HepG2 (cell line): ENCODE results near the gene CNTNAP1. TPM values are rescaled to one million over a fixed set of nuclear protein-coding genes. Genes with fewer than 3 reads are reported as not detected.
A peak's percentile ranks its signal among the peaks of the same experiment; 100 is the strongest.

Experiments
- BHLHE40 ChIP-seq: IDR thresholded peaks from 2 replicates; pipeline ENCODE4 v1.6.1; 2011; ENCODE audit warnings: low read length, improper control_type of control experiment
- GLI4 ChIP-seq: sonication (generic); formaldehyde crosslinking; IDR thresholded peaks from 2 replicates; pipeline ENCODE4 v1.5.1; 2020; ENCODE audit warnings: missing genetic modification reagents, mild to moderate bottlenecking, moderate library complexity, borderline replicate concordance
- GMEB2 ChIP-seq: IDR thresholded peaks from 2 replicates; pipeline ENCODE4 v1.6.1; 2016; ENCODE audit warnings: missing biosample characterization, missing genetic modification reagents, low read depth
- HNRNPUL1 ChIP-seq: fragments of 200-400 bp; formaldehyde crosslinking; IDR thresholded peaks from 2 replicates; pipeline ENCODE4 v1.6.1; 2017; ENCODE audit warnings: low read depth, mild to moderate bottlenecking, low read length, moderate library complexity
- IKZF4 ChIP-seq: sonication (generic); formaldehyde crosslinking; IDR thresholded peaks from 2 replicates; pipeline ENCODE4 v1.5.1; 2020; ENCODE audit warnings: borderline replicate concordance, mild to moderate bottlenecking, low read depth, missing genetic modification reagents; ENCODE audit errors: not compliant biosample characterization
- NFYC ChIP-seq: IDR thresholded peaks from 2 replicates; pipeline ENCODE4 v1.6.1; 2016; ENCODE audit warnings: missing genetic modification reagents, missing compliant biosample characterization
- SMARCE1 ChIP-seq: fragments of 450-650 bp; IDR thresholded peaks from 2 replicates; pipeline ENCODE4 v1.6.1; 2017; ENCODE audit warnings: borderline replicate concordance
- SP4 ChIP-seq: sonication (generic); formaldehyde crosslinking; IDR thresholded peaks from 2 replicates; pipeline ENCODE4 v1.8.1; 2023; ENCODE audit warnings: mild to moderate bottlenecking, missing genetic modification reagents
- SRSF4 ChIP-seq: fragments of 200-400 bp; formaldehyde crosslinking; IDR thresholded peaks from one replicate; pipeline ENCODE4 v1.6.1; 2018; ENCODE audit warnings: mild to moderate bottlenecking, low read depth, low read length, moderate library complexity; ENCODE audit not compliant: poor library complexity, severe bottlenecking
- ZFP37 ChIP-seq: sonication (generic); formaldehyde crosslinking; IDR thresholded peaks from 2 replicates; pipeline ENCODE4 v1.4.0; 2020; ENCODE audit warnings: missing genetic modification reagents, borderline replicate concordance
- ZNF20 ChIP-seq: sonication (generic); formaldehyde crosslinking; IDR thresholded peaks from 2 replicates; pipeline ENCODE4 v1.4.0; 2020; ENCODE audit warnings: mild to moderate bottlenecking, moderate library complexity, missing genetic modification reagents
- ZNF230 ChIP-seq: sonication (generic); formaldehyde crosslinking; IDR thresholded peaks from 2 replicates; pipeline ENCODE4 v1.4.0; 2020; ENCODE audit warnings: mild to moderate bottlenecking, missing genetic modification reagents
- ZNF737 ChIP-seq: sonication (generic); formaldehyde crosslinking; IDR thresholded peaks from 2 replicates; pipeline ENCODE4 v1.5.0; 2020; ENCODE audit warnings: missing genetic modification reagents, mild to moderate bottlenecking, borderline replicate concordance
- ZNF816 ChIP-seq: sonication (generic); formaldehyde crosslinking; IDR thresholded peaks from 2 replicates; pipeline ENCODE4 v1.8.0; 2022; ENCODE audit warnings: missing genetic modification reagents, mild to moderate bottlenecking, borderline replicate concordance
- ZSCAN25 ChIP-seq: sonication (generic); formaldehyde crosslinking; IDR thresholded peaks from 2 replicates; pipeline ENCODE4 v1.8.0; 2022; ENCODE audit warnings: mild to moderate bottlenecking, missing genetic modification reagents
- polyA plus RNA-seq, 8 experiments: library from polyadenylated mRNA; depleted of rRNA in 3 of 8; stranded (reverse) in 7 of 8; unstranded in 1 of 8; fragments of >200 nt; fragmentation: Illumina TruSeq in 4 of 8; extraction: Trizol in 4 of 8; gene quantifications; 2 replicates each; pipeline versions ENCODE4 v1.2.1 to v1.2.3, GENCODE V29; 2011 to 2016; ENCODE audit warnings: low read depth in 4 of 8, missing spikeins in 1 of 8, mixed read lengths in 1 of 8; ENCODE audit not compliant: insufficient read depth in 1 of 8
- total RNA-seq, 5 experiments: library from RNA; depleted of rRNA; stranded (reverse); fragments of >200 nt; fragmentation: Illumina TruSeq; extraction: Trizol; gene quantifications; 2 replicates each; pipeline ENCODE4 v1.2.3, GENCODE V29; 2016; ENCODE audit warnings: low read depth in 1 of 5
- TF ChIP-seq, protein P1 (sequence below): sonication (generic); formaldehyde crosslinking; conservative IDR thresholded peaks from 2 replicates; pipeline ENCODE4 v1.8.1; 2023; ENCODE audit warnings: missing genetic modification reagents
- TF ChIP-seq, protein P2 (sequence below): sonication (generic); formaldehyde crosslinking; IDR thresholded peaks from 2 replicates; pipeline ENCODE4 v1.8.1; 2022; ENCODE audit warnings: low read depth, mild to moderate bottlenecking, missing genetic modification reagents
- TF ChIP-seq, protein P3 (sequence below): sonication (generic); formaldehyde crosslinking; IDR thresholded peaks from 2 replicates; pipeline ENCODE4 v1.8.1; 2023; ENCODE audit warnings: mild to moderate bottlenecking, missing genetic modification reagents
- TF ChIP-seq, protein P4 (sequence below), 2 experiments: sonication (generic) in 1 of 2; formaldehyde crosslinking in 1 of 2; IDR thresholded peaks; 2 replicates each; pipeline versions ENCODE4 v1.4.0 to v1.6.1; 2018 to 2020; ENCODE audit warnings: missing genetic modification reagents in 2 of 2, borderline replicate concordance in 1 of 2, low read depth in 1 of 2, mild to moderate bottlenecking in 1 of 2, missing biosample characterization in 1 of 2

Gene CNTNAP1
- total and polyA plus RNA-seq, 2 of the 13 experiments (the other 11 are each of a cell fraction or from before 2014, with no cell fraction given) = 4.5 to 7.7 TPM

GRCh38 chr17:42677921-42678781, 4.2 kb upstream of the CNTNAP1 start (continued):
- TF ChIP-seq, protein P1, sequence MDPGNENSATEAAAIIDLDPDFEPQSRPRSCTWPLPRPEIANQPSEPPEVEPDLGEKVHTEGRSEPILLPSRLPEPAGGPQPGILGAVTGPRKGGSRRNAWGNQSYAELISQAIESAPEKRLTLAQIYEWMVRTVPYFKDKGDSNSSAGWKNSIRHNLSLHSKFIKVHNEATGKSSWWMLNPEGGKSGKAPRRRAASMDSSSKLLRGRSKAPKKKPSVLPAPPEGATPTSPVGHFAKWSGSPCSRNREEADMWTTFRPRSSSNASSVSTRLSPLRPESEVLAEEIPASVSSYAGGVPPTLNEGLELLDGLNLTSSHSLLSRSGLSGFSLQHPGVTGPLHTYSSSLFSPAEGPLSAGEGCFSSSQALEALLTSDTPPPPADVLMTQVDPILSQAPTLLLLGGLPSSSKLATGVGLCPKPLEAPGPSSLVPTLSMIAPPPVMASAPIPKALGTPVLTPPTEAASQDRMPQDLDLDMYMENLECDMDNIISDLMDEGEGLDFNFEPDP (CRISPR knock-in tag) = no peak
- TF ChIP-seq, protein P2, sequence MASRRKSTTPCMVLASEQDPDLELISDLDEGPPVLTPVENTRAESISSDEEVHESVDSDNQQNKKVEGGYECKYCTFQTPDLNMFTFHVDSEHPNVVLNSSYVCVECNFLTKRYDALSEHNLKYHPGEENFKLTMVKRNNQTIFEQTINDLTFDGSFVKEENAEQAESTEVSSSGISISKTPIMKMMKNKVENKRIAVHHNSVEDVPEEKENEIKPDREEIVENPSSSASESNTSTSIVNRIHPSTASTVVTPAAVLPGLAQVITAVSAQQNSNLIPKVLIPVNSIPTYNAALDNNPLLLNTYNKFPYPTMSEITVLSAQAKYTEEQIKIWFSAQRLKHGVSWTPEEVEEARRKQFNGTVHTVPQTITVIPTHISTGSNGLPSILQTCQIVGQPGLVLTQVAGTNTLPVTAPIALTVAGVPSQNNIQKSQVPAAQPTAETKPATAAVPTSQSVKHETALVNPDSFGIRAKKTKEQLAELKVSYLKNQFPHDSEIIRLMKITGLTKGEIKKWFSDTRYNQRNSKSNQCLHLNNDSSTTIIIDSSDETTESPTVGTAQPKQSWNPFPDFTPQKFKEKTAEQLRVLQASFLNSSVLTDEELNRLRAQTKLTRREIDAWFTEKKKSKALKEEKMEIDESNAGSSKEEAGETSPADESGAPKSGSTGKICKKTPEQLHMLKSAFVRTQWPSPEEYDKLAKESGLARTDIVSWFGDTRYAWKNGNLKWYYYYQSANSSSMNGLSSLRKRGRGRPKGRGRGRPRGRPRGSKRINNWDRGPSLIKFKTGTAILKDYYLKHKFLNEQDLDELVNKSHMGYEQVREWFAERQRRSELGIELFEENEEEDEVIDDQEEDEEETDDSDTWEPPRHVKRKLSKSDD = no peak; the same call in 1 of the 2 replicates
- TF ChIP-seq SP4 = peak; percentile 70
- no peak for TF ChIP-seq ZSCAN25 (CRISPR knock-in tag)
- TF ChIP-seq IKZF4 (CRISPR knock-in tag) = no peak
- TF ChIP-seq SRSF4 = no peak
- no peak for TF ChIP-seq GMEB2
- TF ChIP-seq ZFP37 (CRISPR knock-in tag) = peak; percentile 91
- TF ChIP-seq, protein P3, sequence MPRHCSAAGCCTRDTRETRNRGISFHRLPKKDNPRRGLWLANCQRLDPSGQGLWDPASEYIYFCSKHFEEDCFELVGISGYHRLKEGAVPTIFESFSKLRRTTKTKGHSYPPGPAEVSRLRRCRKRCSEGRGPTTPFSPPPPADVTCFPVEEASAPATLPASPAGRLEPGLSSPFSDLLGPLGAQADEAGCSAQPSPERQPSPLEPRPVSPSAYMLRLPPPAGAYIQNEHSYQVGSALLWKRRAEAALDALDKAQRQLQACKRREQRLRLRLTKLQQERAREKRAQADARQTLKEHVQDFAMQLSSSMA (CRISPR knock-in tag) = no peak
- TF ChIP-seq SMARCE1 = no peak
- TF ChIP-seq NFYC (CRISPR knock-in tag) = peak; percentile 47; the same call in 1 of the 2 replicates
- no peak for TF ChIP-seq ZNF737
- TF ChIP-seq, protein P4, sequence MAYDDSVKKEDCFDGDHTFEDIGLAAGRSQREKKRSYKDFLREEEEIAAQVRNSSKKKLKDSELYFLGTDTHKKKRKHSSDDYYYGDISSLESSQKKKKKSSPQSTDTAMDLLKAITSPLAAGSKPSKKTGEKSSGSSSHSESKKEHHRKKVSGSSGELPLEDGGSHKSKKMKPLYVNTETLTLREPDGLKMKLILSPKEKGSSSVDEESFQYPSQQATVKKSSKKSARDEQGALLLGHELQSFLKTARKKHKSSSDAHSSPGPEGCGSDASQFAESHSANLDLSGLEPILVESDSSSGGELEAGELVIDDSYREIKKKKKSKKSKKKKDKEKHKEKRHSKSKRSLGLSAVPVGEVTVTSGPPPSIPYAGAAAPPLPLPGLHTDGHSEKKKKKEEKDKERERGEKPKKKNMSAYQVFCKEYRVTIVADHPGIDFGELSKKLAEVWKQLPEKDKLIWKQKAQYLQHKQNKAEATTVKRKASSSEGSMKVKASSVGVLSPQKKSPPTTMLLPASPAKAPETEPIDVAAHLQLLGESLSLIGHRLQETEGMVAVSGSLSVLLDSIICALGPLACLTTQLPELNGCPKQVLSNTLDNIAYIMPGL (CRISPR knock-in tag; IDR thresholded peaks at IDR 0.05; ENCODE audit: borderline replicate concordance in 1 of 2, low read depth in 1 of 2) = peak; percentile 36 to 54; a peak in 3 of 4 replicates
- TF ChIP-seq HNRNPUL1 = no peak
- TF ChIP-seq GLI4 (CRISPR knock-in tag) = 0 out of 2 replicates have a peak, but pooled peaks have one; percentile 45
- TF ChIP-seq ZNF816 (CRISPR knock-in tag) = no peak
- TF ChIP-seq BHLHE40 = peak; percentile 96
- TF ChIP-seq ZNF230 (CRISPR knock-in tag) = no peak
- TF ChIP-seq ZNF20 (CRISPR knock-in tag) = no peak
